ENCODE results near the gene TBC1D24.

Gene TBC1D24

DNA sequence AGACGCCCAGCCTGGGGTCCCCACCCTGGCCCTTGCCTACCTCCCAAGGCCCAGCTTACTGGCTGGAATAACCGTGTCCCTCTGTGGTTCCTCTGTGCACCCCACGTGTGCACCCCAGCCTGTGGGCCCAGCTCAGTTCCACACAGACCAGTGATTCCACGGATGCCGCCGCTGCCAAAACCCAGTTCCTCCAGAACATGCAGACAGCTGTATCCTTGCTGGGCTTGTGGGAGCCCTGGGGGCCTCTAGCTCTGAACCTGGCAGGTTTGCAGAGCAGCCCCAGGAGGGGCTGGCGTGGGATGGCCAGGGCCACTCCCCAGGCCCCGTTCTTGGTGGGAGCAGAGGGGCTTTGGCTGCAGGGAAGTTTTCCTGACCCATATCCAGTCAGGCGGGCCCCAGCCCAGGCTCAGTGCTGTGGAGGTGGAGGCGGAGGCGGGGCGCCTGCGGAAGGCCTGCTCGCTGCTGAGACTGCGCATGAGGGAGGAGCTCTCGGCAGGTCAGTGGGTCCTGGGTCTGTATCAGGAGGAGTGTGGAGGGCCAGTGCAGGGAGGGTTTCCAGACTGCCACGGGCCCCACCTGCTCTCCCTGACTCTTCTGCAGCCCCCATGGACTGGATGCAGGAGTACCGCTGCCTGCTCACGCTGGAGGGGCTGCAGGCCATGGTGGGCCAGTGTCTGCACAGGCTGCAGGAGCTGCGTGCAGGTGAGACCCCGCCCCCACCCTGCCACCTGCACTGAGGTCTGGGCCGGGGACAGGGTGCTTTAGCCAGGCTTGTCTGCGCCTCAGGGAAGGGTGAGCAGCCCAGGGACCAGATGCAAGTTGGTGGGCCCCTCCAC is 12.7 kb upstream of the TBC1D24 start:
- Histone ChIP-seq H3K9ac (ENCODE audit: low read depth, low read length) (no peak overlapping the region), H3K9me3 (replicated peaks; ENCODE audit: low read length) (no peaks in the 10 kb centered on the region)

DNA sequence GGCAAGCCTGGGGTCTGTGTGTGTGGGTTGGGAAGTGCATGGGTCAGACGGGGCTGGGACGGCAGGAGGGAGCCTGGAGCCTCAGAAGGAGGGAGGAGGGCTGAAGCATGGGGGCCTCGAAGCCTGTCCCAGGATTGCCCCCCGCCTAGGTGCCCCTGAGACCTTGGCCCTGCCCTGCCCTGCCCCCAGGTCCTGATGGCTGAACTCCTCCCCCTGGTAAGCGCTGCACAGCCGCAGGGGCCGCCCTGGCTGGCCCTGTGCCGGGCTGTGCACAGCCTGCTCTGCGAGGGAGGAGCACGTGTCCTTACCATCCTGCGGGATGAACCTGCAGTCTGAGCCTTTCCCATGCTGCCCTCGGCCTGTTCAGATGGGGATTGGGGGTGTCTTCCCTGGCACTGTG is 10.6 kb upstream of the TBC1D24 start:
- Histone ChIP-seq H3K4me2 (ENCODE audit: low read length) (no peak overlapping the region), H3K4me3 (ENCODE audit: low read length) (no peak overlapping the region), H3K9ac (ENCODE audit: low read depth, low read length) (no peak overlapping the region), H3K9me3 (replicated peaks; ENCODE audit: low read length) (no peaks in the 10 kb centered on the region), H3K36me3 (ENCODE audit: insufficient read depth, low read length) (no peaks in the 10 kb centered on the region), H3K4me1 (ENCODE audit: control insufficient read depth, insufficient read depth, low read length) (peaks cover 35% of the 10 kb centered on the region), H3K27me3 (ENCODE audit: control insufficient read depth, insufficient read depth, low read length) (no peaks in the 10 kb centered on the region)

More for the DNA sequence above, 12.7 kb upstream of the TBC1D24 start:
- Histone ChIP-seq H3K36me3 (ENCODE audit: insufficient read depth, low read length) (peaks cover 3% of the 10 kb centered on the region), H3K27me3 (ENCODE audit: control insufficient read depth, insufficient read depth, low read length) (no peaks in the 10 kb centered on the region), H3K4me1 (ENCODE audit: control insufficient read depth, insufficient read depth, low read length) (peaks cover 17% of the 10 kb centered on the region), H3K4me3 (ENCODE audit: low read length) (no peak overlapping the region), H3K4me2 (ENCODE audit: low read length) (no peak overlapping the region)

GRCh38 chr16:2465653-2466415 is 9.1 kb upstream of the TBC1D24 start:
- H3K4me1 ChIP-seq (ENCODE audit: control insufficient read depth, insufficient read depth, low read length) = peaks cover 24% of the 10 kb centered on the region
- H3K4me2 ChIP-seq (ENCODE audit: low read length) = no peak overlapping the region
- H3K4me3 ChIP-seq (ENCODE audit: low read length) = no peak overlapping the region
- no peak overlapping the region for H3K9ac ChIP-seq (ENCODE audit: low read depth, low read length)
- peaks cover 9% of the 10 kb centered on the region for H3K27me3 ChIP-seq (ENCODE audit: control insufficient read depth, insufficient read depth, low read length)
- H3K9me3 ChIP-seq (replicated peaks; ENCODE audit: low read length) = no peaks in the 10 kb centered on the region
- H3K36me3 ChIP-seq (ENCODE audit: insufficient read depth, low read length) = no peaks in the 10 kb centered on the region

DNA sequence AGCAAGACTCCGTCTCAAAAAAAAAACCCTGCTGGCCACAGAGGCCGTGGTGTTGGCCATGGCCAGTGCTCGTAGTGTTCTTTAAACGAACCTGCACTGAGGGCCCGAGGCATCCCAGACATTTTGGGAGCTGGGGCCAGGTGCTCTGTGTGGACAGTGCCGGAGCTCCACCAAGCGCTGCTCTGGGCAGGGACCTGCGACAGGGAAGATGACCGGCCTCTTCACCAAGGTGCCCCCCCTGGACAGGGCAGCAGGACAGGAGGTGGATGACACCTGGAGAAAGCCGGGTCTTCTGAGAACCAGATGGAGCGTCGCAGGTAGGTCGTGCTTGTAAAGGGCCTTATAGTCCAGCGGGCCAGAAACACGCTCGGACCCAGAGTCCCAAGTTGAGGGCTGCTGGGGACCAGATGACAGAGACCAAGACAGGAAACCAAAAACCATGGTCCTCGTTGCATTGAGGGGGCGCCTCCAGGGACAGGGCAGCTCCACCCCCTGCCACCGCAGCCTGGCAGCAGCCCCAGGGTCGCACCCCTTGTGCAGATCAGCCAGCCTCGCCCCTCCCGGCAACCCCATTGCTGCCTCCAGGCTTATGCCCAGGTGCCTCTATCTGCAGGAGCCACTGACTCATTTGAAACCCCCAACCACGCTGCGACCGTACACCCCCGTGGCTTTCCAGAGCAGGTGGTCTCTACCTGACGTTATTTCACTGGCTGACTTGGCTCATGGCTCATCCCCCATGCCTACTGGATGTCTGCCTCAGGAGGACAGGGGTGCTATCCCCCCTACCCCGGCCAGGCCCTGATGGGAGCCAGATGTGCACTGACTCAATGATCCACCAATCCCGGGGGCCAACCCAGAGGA is 8.0 kb upstream of the TBC1D24 start:
- Histone ChIP-seq H3K9ac (ENCODE audit: low read depth, low read length) (peak overlapping the region; percentile 57), H3K36me3 (ENCODE audit: insufficient read depth, low read length) (no peaks in the 10 kb centered on the region), H3K9me3 (replicated peaks; ENCODE audit: low read length) (no peaks in the 10 kb centered on the region), H3K4me3 (ENCODE audit: low read length) (peak overlapping the region; percentile 69), H3K27me3 (ENCODE audit: control insufficient read depth, insufficient read depth, low read length) (peaks cover 13% of the 10 kb centered on the region), H3K4me1 (ENCODE audit: control insufficient read depth, insufficient read depth, low read length) (peaks cover 30% of the 10 kb centered on the region), H3K4me2 (ENCODE audit: low read length) (peak overlapping the region; percentile 84)

DNA sequence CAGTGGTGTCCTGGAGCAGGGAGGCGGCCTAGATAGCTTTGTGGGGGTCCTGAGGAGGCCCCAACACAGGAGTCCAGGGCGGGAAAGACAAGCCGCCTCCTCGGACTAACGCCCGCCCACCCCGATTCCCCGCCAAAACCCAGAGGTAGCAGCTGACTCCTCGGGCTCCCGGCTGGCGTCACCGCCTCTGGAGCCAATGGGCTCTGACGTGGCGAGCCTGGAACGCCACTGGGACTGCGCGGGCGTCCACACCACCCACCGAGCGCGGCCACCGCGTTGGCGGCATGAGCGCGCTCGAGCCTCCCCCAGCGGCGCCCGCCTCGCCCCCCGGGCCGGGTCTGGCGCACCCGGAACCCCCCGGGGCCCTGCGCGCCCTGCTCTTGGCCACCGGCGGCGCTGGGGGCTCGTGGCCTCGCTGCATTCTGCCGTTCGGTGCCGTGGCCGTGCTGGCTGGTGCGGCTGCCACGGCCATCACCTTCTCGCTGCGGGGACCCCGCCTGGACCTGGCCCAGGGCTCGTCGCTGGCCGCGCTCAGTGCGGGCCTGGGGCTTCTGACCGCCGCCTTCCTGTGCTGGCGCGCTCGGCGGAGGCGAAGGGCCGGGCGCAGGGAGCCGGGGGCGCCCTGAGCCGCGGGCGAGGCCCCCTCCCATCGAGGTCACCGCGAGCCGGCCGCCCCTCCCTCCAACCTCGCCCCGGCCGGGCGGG is 7.2 kb upstream of the TBC1D24 start:
- Histone ChIP-seq H3K9ac (ENCODE audit: low read depth, low read length) (peak overlapping the region; percentile 71), H3K36me3 (ENCODE audit: insufficient read depth, low read length) (no peaks in the 10 kb centered on the region), H3K4me1 (ENCODE audit: control insufficient read depth, insufficient read depth, low read length) (peaks cover 36% of the 10 kb centered on the region), H3K4me2 (ENCODE audit: low read length) (peak overlapping the region; percentile 84), H3K4me3 (ENCODE audit: low read length) (peak overlapping the region; percentile 69), H3K9me3 (replicated peaks; ENCODE audit: low read length) (no peaks in the 10 kb centered on the region), H3K27me3 (ENCODE audit: control insufficient read depth, insufficient read depth, low read length) (peaks cover 19% of the 10 kb centered on the region)

DNA sequence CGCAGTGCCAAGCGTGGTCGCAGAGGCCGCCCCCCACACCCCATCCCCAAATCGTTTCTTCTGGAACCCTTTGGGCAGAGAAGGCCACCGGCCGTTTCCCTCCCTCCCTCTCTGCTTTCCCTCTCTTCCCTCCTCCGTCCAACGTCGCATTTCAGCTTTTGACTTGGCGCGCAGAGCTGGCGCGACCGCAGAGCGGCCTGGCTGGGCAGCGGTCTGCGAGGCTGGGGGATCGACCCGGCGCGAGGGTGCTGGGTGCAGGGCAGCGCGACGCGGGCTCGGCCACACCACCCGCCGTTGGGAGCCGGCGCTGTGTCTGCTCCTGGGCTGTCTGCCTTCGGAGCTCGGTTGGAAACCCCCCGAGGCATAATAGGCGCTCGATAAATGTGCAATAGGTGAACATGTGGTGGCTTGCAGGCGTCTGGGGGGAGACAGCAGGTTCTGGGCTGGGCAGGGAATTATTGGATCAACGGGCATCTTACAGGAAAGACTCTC is 6.6 kb upstream of the TBC1D24 start:
- H3K9ac ChIP-seq (ENCODE audit: low read depth, low read length) = peak overlapping the region; percentile 71
- H3K4me3 ChIP-seq (ENCODE audit: low read length) = peak overlapping the region; percentile 69
- no peaks in the 10 kb centered on the region for H3K9me3 ChIP-seq (replicated peaks; ENCODE audit: low read length)
- H3K27me3 ChIP-seq (ENCODE audit: control insufficient read depth, insufficient read depth, low read length) = peaks cover 19% of the 10 kb centered on the region
- no peaks in the 10 kb centered on the region for H3K36me3 ChIP-seq (ENCODE audit: insufficient read depth, low read length)
- H3K4me1 ChIP-seq (ENCODE audit: control insufficient read depth, insufficient read depth, low read length) = peaks cover 36% of the 10 kb centered on the region
- peak overlapping the region; percentile 84 for H3K4me2 ChIP-seq (ENCODE audit: low read length)

GRCh38 chr16:2468725-2469398 is 6.1 kb upstream of the TBC1D24 start:
- peak overlapping the region; percentile 84 for H3K4me2 ChIP-seq (ENCODE audit: low read length)
- H3K4me3 ChIP-seq (ENCODE audit: low read length) = no peak overlapping the region
- no peaks in the 10 kb centered on the region for H3K36me3 ChIP-seq (ENCODE audit: insufficient read depth, low read length)
- peaks cover 19% of the 10 kb centered on the region for H3K27me3 ChIP-seq (ENCODE audit: control insufficient read depth, insufficient read depth, low read length)
- peaks cover 40% of the 10 kb centered on the region for H3K4me1 ChIP-seq (ENCODE audit: control insufficient read depth, insufficient read depth, low read length)
- H3K9me3 ChIP-seq (replicated peaks; ENCODE audit: low read length) = no peaks in the 10 kb centered on the region
- H3K9ac ChIP-seq (ENCODE audit: low read depth, low read length) = no peak overlapping the region

DNA sequence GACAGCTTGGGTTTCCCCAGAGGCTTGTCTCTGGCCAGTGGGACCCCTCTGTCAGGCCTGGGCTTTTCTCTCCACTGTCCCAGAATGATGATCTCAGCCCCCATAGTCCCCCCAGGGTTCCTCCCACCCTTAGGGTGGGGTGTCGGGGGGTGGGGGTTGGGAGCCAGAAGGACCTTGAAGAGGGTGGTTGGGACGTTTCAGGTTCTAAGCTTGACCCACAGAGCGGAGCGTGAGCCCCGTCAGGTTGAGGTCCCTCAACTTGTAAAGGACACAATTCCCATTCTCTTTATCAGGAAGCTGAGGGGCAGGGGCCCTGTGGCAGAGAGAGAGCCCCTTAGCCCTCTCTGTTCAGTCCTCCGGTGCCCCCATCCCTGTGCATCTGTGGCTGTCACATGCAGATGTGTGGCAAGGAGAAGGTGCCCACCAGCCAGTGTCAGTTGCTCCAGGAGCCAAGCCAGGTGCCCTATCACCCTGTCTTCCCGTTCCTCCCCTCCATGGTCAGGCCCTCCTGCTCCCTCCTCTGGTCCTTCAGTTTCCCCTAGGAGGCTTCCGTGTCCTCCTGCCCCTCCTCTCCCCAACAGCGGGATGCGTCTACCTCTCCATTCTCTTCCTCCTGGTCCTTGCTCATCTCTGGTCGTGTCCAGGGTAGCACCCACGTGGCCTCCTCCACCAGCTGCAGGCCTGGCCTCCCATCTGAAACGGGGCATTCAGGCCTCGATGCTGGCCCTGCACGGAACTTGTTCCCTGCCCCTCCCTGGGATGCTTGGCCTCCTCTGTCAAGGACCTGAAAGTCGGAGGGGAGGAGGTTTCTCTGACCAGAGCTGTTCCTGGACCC is 5.3 kb upstream of the TBC1D24 start:
- Histone ChIP-seq H3K4me2 (ENCODE audit: low read length) (no peak overlapping the region), H3K4me1 (ENCODE audit: control insufficient read depth, insufficient read depth, low read length) (peaks cover 47% of the 10 kb centered on the region), H3K27me3 (ENCODE audit: control insufficient read depth, insufficient read depth, low read length) (peaks cover 19% of the 10 kb centered on the region), H3K9me3 (replicated peaks; ENCODE audit: low read length) (no peaks in the 10 kb centered on the region), H3K4me3 (ENCODE audit: low read length) (no peak overlapping the region), H3K9ac (ENCODE audit: low read depth, low read length) (no peak overlapping the region), H3K36me3 (ENCODE audit: insufficient read depth, low read length) (no peaks in the 10 kb centered on the region)

DNA sequence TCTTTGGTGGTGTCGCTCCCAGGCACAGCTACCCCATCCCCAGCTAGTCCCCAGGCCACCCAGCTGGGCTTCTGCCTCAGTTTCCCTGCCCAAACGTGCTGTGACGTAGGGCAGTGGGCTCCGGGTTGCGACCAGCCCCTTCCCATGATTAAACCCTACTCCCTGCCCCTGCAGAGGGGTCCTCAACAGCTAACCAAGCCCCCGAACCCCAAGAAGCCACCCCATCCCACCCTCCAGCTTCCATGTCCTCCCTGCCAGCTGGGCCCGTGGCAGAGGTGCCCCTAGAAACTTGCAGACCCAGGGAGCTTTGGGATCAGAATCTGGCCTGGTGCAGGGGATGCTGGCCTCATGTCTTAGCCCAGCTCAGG is 4.7 kb upstream of the TBC1D24 start:
- H3K4me2 ChIP-seq (ENCODE audit: low read length) = no peak overlapping the region
- H3K4me1 ChIP-seq (ENCODE audit: control insufficient read depth, insufficient read depth, low read length) = peaks cover 47% of the 10 kb centered on the region
- H3K36me3 ChIP-seq (ENCODE audit: insufficient read depth, low read length) = no peaks in the 10 kb centered on the region
- peaks cover 19% of the 10 kb centered on the region for H3K27me3 ChIP-seq (ENCODE audit: control insufficient read depth, insufficient read depth, low read length)
- H3K4me3 ChIP-seq (ENCODE audit: low read length) = no peak overlapping the region
- H3K9ac ChIP-seq (ENCODE audit: low read depth, low read length) = no peak overlapping the region
- H3K9me3 ChIP-seq (replicated peaks; ENCODE audit: low read length) = no peaks in the 10 kb centered on the region

- Histone ChIP-seq H3K27me3 (ENCODE audit: control insufficient read depth, insufficient read depth, low read length) (peaks cover 19% of the 10 kb centered on the region), H3K4me2 (ENCODE audit: low read length) (no peak overlapping the region)
These were observed 4.3 kb upstream of the TBC1D24 start for GRCh38 chr16:2470603-2471015.

More at GRCh38 chr16:2470603-2471015, 4.3 kb upstream of the TBC1D24 start:
- H3K4me1 ChIP-seq (ENCODE audit: control insufficient read depth, insufficient read depth, low read length) = peaks cover 47% of the 10 kb centered on the region
- H3K9me3 ChIP-seq (replicated peaks; ENCODE audit: low read length) = no peaks in the 10 kb centered on the region
- no peak overlapping the region for H3K9ac ChIP-seq (ENCODE audit: low read depth, low read length)
- no peak overlapping the region for H3K4me3 ChIP-seq (ENCODE audit: low read length)
- H3K36me3 ChIP-seq (ENCODE audit: insufficient read depth, low read length) = no peaks in the 10 kb centered on the region

All from skeletal muscle satellite cell (primary cell).